NCI-H510A (cell line): ENCODE measurements around the gene SMIM41.

Source experiments
- DNase-seq: peaks from one replicate; lab custom pipeline; 2025; lab: John Stamatoyannopoulos, UW

Gene SMIM41

GRCh38 chr12:52063082-52063924 is 16.2 kb upstream of the SMIM41 start:
- no peak for DNase-seq

GRCh38 chr12:52063981-52064649 is 15.4 kb upstream of the SMIM41 start:
- DNase-seq, result no peak

GRCh38 chr12:52066346-52067080 is 13.0 kb upstream of the SMIM41 start:
- no peak for DNase-seq

GRCh38 chr12:52067081-52067374 is 12.5 kb upstream of the SMIM41 start:
- DNase-seq, result no peak

- peak; percentile 93 for DNase-seq
Measured at GRCh38 chr12:52069327-52070184, 9.9 kb upstream of the SMIM41 start, which contains the start of gene ATG101. ATG101 (plus strand) TSS chr12:52069978; CDS start chr12:52073651, 3,673 bp downstream.

- no peak for DNase-seq
Measured at GRCh38 chr12:52070185-52070925, 9.1 kb upstream of the SMIM41 start.

- DNase-seq, result peak; percentile 43
Measured at GRCh38 chr12:52073531-52074381, 5.7 kb upstream of the SMIM41 start.

GRCh38 chr12:52074971-52075724 is 4.4 kb upstream of the SMIM41 start:
- peak; percentile 87 for DNase-seq

GRCh38 chr12:52076811-52077210 is 2.7 kb upstream of the SMIM41 start:
- DNase-seq, result no peak

- no peak for DNase-seq
Measured at GRCh38 chr12:52078276-52078675, 1.2 kb upstream of the SMIM41 start.

- no peak for DNase-seq
Measured at GRCh38 chr12:52080403-52081251, 1.1 kb downstream of the SMIM41 start.

GRCh38 chr12:52081263-52081733 is 1.8 kb downstream of the SMIM41 start:
- DNase-seq, result peak; percentile 69

- no peak for DNase-seq
Measured at GRCh38 chr12:52082026-52082668, 2.6 kb downstream of the SMIM41 start.

GRCh38 chr12:52082669-52082987 is 3.1 kb downstream of the SMIM41 start:
- DNase-seq, result no peak

GRCh38 chr12:52082988-52083637 is 3.6 kb downstream of the SMIM41 start:
- no peak for DNase-seq

GRCh38 chr12:52083638-52083996 is 4.1 kb downstream of the SMIM41 start:
- DNase-seq, result no peak

- DNase-seq, result no peak
Measured at GRCh38 chr12:52084491-52085231, 5.2 kb downstream of the SMIM41 start.
